Right atrium auricular region (tissue), 2 donors: ENCODE results near the gene ZNF804B. TPM values are rescaled to one million over a fixed set of nuclear protein-coding genes. Genes with fewer than 3 reads are reported as not detected.

ENCODE experiments used
- DNase-seq: peaks from one replicate; pipeline ENCODE4 v3.0.0-alpha.2; 2019; ENCODE audit warnings: low spot score
- H3K27ac ChIP-seq, 2 donors: fragments of 200-600 bp; sonication (generic); 1 replicate in 1 of 2; 2 replicates in 1 of 2; pipeline ENCODE4 v1.5.1; 2016 to 2019
- H3K27me3 ChIP-seq, 2 donors: fragments of 200-600 bp; sonication (generic); one replicate each; pipeline versions ENCODE4 v1.5.1 to v1.6.0; 2017 to 2019
- H3K36me3 ChIP-seq: fragments of 200-600 bp; sonication (generic); one replicate; pipeline ENCODE4 v1.5.1; 2016
- H3K4me1 ChIP-seq, 2 donors: fragments of 200-600 bp; sonication (generic); one replicate each; pipeline versions ENCODE4 v1.5.1 to v1.6.0; 2017 to 2019
- H3K4me3 ChIP-seq, 2 donors: fragments of 200-600 bp; sonication (generic); 1 replicate in 1 of 2; 2 replicates in 1 of 2; pipeline ENCODE4 v1.5.1; 2017 to 2019; ENCODE audit warnings: mild to moderate bottlenecking in 1 of 2, moderate library complexity in 1 of 2
- H3K9me3 ChIP-seq, 2 donors: fragments of 200-600 bp; sonication (generic); one replicate each; pipeline ENCODE4 v1.5.1; 2019
- CTCF ChIP-seq, 2 donors: fragments of 200-600 bp; sonication (generic); IDR thresholded peaks; one replicate each; pipeline ENCODE4 v1.5.1; 2019; ENCODE audit warnings: antibody characterized with exemption in 2 of 2
- total RNA-seq, 2 donors: library from RNA; depleted of rRNA; stranded (reverse); fragments of >200 nt; gene quantifications; one replicate each; pipeline ENCODE4 v1.1.0, GENCODE V29; 2016

ZNF804B gene
- total RNA-seq, 2 donors from 2014 or later, result 0.20 to 0.26 TPM

GRCh38 chr7:88772776-88773175, 13.3 kb downstream of the ZNF804B start:
- no peak for TF ChIP-seq CTCF (IDR thresholded peaks at IDR 0.05)
- Histone ChIP-seq H3K27ac (no peak overlapping the region), H3K4me1 (no peaks in the 10 kb centered on the region), H3K4me3 (no peak overlapping the region), H3K9me3 (no peaks in the 10 kb centered on the region), H3K27me3 (no peaks in the 10 kb centered on the region), H3K36me3 (no peaks in the 10 kb centered on the region)
- DNase-seq, result no peak

- Histone ChIP-seq H3K9me3 (no peaks in the 10 kb centered on the region), H3K4me1 (no peaks in the 10 kb centered on the region), H3K27ac (no peak overlapping the region), H3K27me3 (no peaks in the 10 kb centered on the region), H3K36me3 (no peaks in the 10 kb centered on the region), H3K4me3 (no peak overlapping the region)
- no peak for TF ChIP-seq CTCF (IDR thresholded peaks at IDR 0.05)
- no peak for DNase-seq
Observed at GRCh38 chr7:88775838-88776237, 16.3 kb downstream of the ZNF804B start.

GRCh38 chr7:88787777-88788176, 28.3 kb downstream of the ZNF804B start:
- no peaks in the 10 kb centered on the region for H3K27me3 ChIP-seq
- DNase-seq, result no peak
- TF ChIP-seq CTCF (IDR thresholded peaks at IDR 0.05), result no peak
- no peaks in the 10 kb centered on the region for H3K9me3 ChIP-seq
- H3K4me3 ChIP-seq, result no peak overlapping the region
- no peaks in the 10 kb centered on the region for H3K4me1 ChIP-seq
- H3K27ac ChIP-seq, result no peak overlapping the region
- no peaks in the 10 kb centered on the region for H3K36me3 ChIP-seq

- H3K27ac ChIP-seq, result no peak overlapping the region
Observed at GRCh38 chr7:88789480-88790064, 30.1 kb downstream of the ZNF804B start.

GRCh38 chr7:88791891-88792290, 32.4 kb downstream of the ZNF804B start:
- DNase-seq, result no peak
- H3K27ac ChIP-seq, result no peak overlapping the region
- H3K9me3 ChIP-seq, result no peaks in the 10 kb centered on the region
- TF ChIP-seq CTCF (IDR thresholded peaks at IDR 0.05), result no peak
- no peak overlapping the region for H3K4me3 ChIP-seq
- H3K27me3 ChIP-seq, result no peaks in the 10 kb centered on the region
- no peaks in the 10 kb centered on the region for H3K36me3 ChIP-seq
- H3K4me1 ChIP-seq, result no peaks in the 10 kb centered on the region

More at GRCh38 chr7:88789480-88790064, 30.1 kb downstream of the ZNF804B start:
- no peak overlapping the region for H3K4me3 ChIP-seq
- no peaks in the 10 kb centered on the region for H3K9me3 ChIP-seq
- no peak for DNase-seq
- no peaks in the 10 kb centered on the region for H3K36me3 ChIP-seq
- peak; percentile 29 to 71 for TF ChIP-seq CTCF (IDR thresholded peaks at IDR 0.05)
- H3K4me1 ChIP-seq, result no peaks in the 10 kb centered on the region
- H3K27me3 ChIP-seq, result no peaks in the 10 kb centered on the region

- TF ChIP-seq CTCF (IDR thresholded peaks at IDR 0.05), result no peak
- H3K27me3 ChIP-seq, result no peaks in the 10 kb centered on the region
- no peak overlapping the region for H3K27ac ChIP-seq
Observed at GRCh38 chr7:88792361-88792760, 32.9 kb downstream of the ZNF804B start.

More at GRCh38 chr7:88792361-88792760, 32.9 kb downstream of the ZNF804B start:
- Histone ChIP-seq H3K9me3 (no peaks in the 10 kb centered on the region), H3K4me3 (no peak overlapping the region), H3K36me3 (no peaks in the 10 kb centered on the region), H3K4me1 (no peaks in the 10 kb centered on the region)
- DNase-seq, result no peak
